ENCODE measurements around the gene VMP1.

GRCh38 chr17:59814276-59814675 is 106.8 kb downstream of the VMP1 start:
- TF ChIP-seq CTCF (conservative IDR thresholded peaks at IDR 0.05; ENCODE audit: low read depth, low read length) (no peak), EZH2phosphoT487 (IDR thresholded peaks at IDR 0.05; ENCODE audit: borderline replicate concordance, low read length) (no peak), EZH2 (IDR thresholded peaks at IDR 0.05; ENCODE audit: low read length, unreplicated experiment) (no peak)
